ENCODE data around the gene COL7A1.

DNA sequence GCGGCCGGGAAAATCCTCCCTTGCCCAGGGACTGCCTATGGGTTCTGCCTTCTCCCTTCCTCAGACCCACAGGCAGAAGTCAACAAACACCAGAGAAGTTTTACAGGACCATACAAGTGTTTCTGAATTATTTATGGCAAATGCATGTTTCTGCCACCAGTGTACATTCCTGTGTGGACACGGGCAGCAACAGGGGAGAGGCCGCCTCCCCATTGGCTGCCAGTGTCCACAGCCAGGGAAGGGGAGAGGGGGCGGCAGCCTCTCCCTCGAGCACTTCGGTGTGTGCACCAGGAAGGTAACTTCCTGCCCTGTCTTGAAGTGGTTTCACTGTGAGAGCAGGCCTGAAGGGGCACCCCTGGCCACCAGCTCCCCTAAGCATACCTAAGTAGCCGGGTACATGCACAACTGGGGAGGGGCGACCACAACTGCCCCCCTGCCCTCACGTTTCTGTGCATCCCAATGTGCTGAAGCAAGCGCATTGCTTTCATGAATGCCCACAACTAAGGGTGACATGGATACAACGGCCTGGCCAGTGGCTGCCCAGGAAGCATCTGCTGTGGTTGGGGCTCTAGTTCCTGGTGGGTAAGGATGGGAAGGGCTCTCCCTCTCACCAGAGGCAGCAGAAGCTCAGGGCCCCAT lies 76.4 kb downstream of the COL7A1 start:
- no peak for TF ChIP-seq CTCF (IDR thresholded peaks at IDR 0.05 in 4 of 5, conservative IDR thresholded peaks at IDR 0.05 in 1 of 5)
- no peak for TF ChIP-seq POLR2A (IDR thresholded peaks at IDR 0.05)

Data from gastrocnemius medialis (tissue), 4 donors.